Measurements from ENCODE around the gene C11orf68. TPM values are rescaled to one million over a fixed set of nuclear protein-coding genes. Genes with fewer than 3 reads are reported as not detected.

Gene C11orf68
- total RNA-seq, 1 experiment from 2014 or later = 31.9 TPM

- peak; percentile 90 for TF ChIP-seq ETV6 (CRISPR knock-in tag; IDR thresholded peaks at IDR 0.05)
- peak; percentile 40; the same call in 1 of the 2 replicates for TF ChIP-seq FOXP1 (CRISPR knock-in tag; IDR thresholded peaks at IDR 0.05; ENCODE audit: borderline replicate concordance)
- peak; percentile 87 for TF ChIP-seq SMAD3 (CRISPR knock-in tag; IDR thresholded peaks at IDR 0.05; ENCODE audit: borderline replicate concordance)
- no peak for TF ChIP-seq ZNF512 (CRISPR knock-in tag; IDR thresholded peaks at IDR 0.05; ENCODE audit: borderline replicate concordance)
- no peak for TF ChIP-seq NR1H2 (CRISPR knock-in tag; IDR thresholded peaks at IDR 0.05)
- no peak for TF ChIP-seq NR3C1 (CRISPR knock-in tag; conservative IDR thresholded peaks at IDR 0.05; ENCODE audit: low read depth)
- TF ChIP-seq NR2C2 (CRISPR knock-in tag; IDR thresholded peaks at IDR 0.05) = no peak
- TF ChIP-seq CDX4 (CRISPR knock-in tag; IDR thresholded peaks at IDR 0.05; ENCODE audit: borderline replicate concordance) = no peak
- TF ChIP-seq ZMAT4 (CRISPR knock-in tag; IDR thresholded peaks at IDR 0.05) = no peak
- 0 out of 2 replicates have a peak, but pooled peaks have one; percentile 54 for TF ChIP-seq RELA (CRISPR knock-in tag; IDR thresholded peaks at IDR 0.05; ENCODE audit: borderline replicate concordance)
- TF ChIP-seq TEAD1 (CRISPR knock-in tag; IDR thresholded peaks at IDR 0.05) = peak; percentile 66; the same call in 1 of the 2 replicates
- TF ChIP-seq PRDM15 (CRISPR knock-in tag; IDR thresholded peaks at IDR 0.05) = no peak
- TF ChIP-seq JUN (CRISPR knock-in tag; IDR thresholded peaks at IDR 0.05) = no peak
- no peak for TF ChIP-seq ESRRA (CRISPR knock-in tag; IDR thresholded peaks at IDR 0.05; ENCODE audit: borderline replicate concordance)
- no peak for TF ChIP-seq AR (CRISPR knock-in tag; IDR thresholded peaks at IDR 0.05)
- TF ChIP-seq ZNF219 (CRISPR knock-in tag; IDR thresholded peaks at IDR 0.05; ENCODE audit: borderline replicate concordance) = no peak
- TF ChIP-seq HMGA2 (CRISPR knock-in tag; IDR thresholded peaks at IDR 0.05) = no peak
- no peak for TF ChIP-seq PRRX2 (CRISPR knock-in tag; IDR thresholded peaks at IDR 0.05)
- TF ChIP-seq FOXP4 (CRISPR knock-in tag; IDR thresholded peaks at IDR 0.05) = peak; percentile 92; the same call in 1 of the 2 replicates
Observed at GRCh38 chr11:65919141-65919572, 295 bp upstream of the C11orf68 start, which contains the start of gene DRAP1 (continued).
